Activated CD4-positive, alpha-beta T cell treated with anti-CD3 and anti-CD28 coated beads, Interleukin-2, Interleukin-6, amounts not matched to agents 100 ng/mL and 50 ng/mL, durations not matched to agents 16 hours and 8 hours (primary cell): ENCODE measurements around the gene CRYBB1.

ENCODE experiments used
- DNase-seq: peaks from one replicate; pipeline ENCODE4 v3.0.0-alpha.2; 2020

Gene CRYBB1

GRCh38 chr22:26617271-26618199 is at the start of gene CRYBB1:
CRYBB1 (minus strand) TSS chr22:26618027; CDS start chr22:26616319, 1,708 bp downstream.
- no peak for DNase-seq

- no peak for DNase-seq
Observed at GRCh38 chr22:26667140-26667539, 49.3 kb upstream of the CRYBB1 start.

- DNase-seq: no peak
Observed at GRCh38 chr22:26665813-26666231, 48.0 kb upstream of the CRYBB1 start.

- DNase-seq: no peak
Observed at GRCh38 chr22:26663374-26663923, 45.6 kb upstream of the CRYBB1 start.

GRCh38 chr22:26662160-26662559 is 44.3 kb upstream of the CRYBB1 start:
- DNase-seq: no peak

- no peak for DNase-seq
Observed at GRCh38 chr22:26660961-26661578, 43.2 kb upstream of the CRYBB1 start.

GRCh38 chr22:26660356-26660755 is 42.5 kb upstream of the CRYBB1 start:
- no peak for DNase-seq

- peak; percentile 93 for DNase-seq
Observed at GRCh38 chr22:26658671-26659478, 41.0 kb upstream of the CRYBB1 start.

- peak; percentile 27 for DNase-seq
Observed at GRCh38 chr22:26658161-26658560, 40.3 kb upstream of the CRYBB1 start.

GRCh38 chr22:26656891-26657851 is 39.3 kb upstream of the CRYBB1 start, which contains the start of gene MIAT:
MIAT (plus strand) TSS chr22:26657588.
- DNase-seq: peak; percentile 73

- no peak for DNase-seq
Observed at GRCh38 chr22:26651815-26652214, 34.0 kb upstream of the CRYBB1 start.

GRCh38 chr22:26650722-26651421 is 33.0 kb upstream of the CRYBB1 start:
- peak; percentile 55 for DNase-seq

- DNase-seq: no peak
Observed at GRCh38 chr22:26648528-26649388, 30.9 kb upstream of the CRYBB1 start.

- peak; percentile 65 for DNase-seq
Observed at GRCh38 chr22:26648011-26648497, 30.2 kb upstream of the CRYBB1 start.

GRCh38 chr22:26646158-26646557 is 28.3 kb upstream of the CRYBB1 start:
- no peak for DNase-seq

- DNase-seq: no peak
Observed at GRCh38 chr22:26643418-26644100, 25.7 kb upstream of the CRYBB1 start.

GRCh38 chr22:26642465-26643417 is 24.9 kb upstream of the CRYBB1 start:
- DNase-seq: peak; percentile 89

- no peak for DNase-seq
Observed at GRCh38 chr22:26636296-26636695, 18.5 kb upstream of the CRYBB1 start.
